OCI-LY3 (cell line): ENCODE results near the gene REXO4.

Source experiments
- EZH2phosphoT487 ChIP-seq: fragments of 200-600 bp; shearing (Covaris generic); IDR thresholded peaks from 2 replicates; pipeline ENCODE4 v1.6.1; 2018; ENCODE audit warnings: antibody characterized with exemption, mixed run types, low read depth
- TF ChIP-seq, protein P1 (sequence below): fragments of 200-600, 300-600 bp; sonication (generic); IDR thresholded peaks from 2 replicates; pipeline ENCODE4 v1.5.1; 2014; ENCODE audit warnings: antibody characterized with exemption, low read length, low read depth

DNA sequence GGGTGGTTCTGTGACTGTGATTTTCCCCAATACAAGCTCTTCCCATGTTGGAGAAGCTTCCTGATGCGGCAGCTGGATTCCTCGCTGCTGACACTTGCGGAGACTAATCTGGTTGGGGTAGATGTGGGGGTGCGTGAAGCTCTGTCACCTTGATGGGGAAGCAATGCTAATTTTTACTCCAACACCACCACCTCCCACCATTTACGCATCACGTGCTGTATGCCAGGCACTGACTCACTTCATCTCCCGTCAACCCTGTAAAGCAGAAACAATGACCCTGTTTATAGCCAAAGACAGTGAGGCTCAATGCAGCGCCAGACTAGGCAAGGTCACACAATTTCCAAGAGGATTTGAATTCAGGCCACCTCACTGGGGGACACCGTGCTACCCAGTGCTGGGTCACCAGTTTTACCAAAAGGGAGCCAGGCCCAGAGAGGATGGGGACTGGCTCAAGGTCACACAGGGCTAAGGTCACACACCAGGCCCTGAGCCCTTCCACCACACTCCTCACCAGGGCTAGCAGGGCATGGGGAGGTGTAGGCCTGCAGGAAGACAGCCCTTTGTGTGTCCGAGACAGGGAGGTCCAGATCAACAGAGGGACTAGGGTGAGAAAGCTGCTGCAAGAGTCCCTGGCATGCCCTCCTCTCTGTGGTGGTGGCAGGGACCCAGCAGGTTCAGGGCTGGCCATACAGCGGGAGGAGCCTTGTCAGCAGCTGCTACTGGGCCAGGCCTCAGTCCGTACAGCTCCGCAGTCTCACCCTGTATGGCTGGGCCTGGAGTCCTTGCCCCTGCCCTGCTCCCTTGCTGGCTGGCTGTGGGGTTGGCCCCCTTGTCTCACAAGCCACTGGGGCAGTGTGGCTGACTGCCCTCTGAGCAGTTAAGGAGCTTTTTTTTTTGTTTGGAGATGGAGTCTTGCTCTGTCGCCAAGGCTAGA is 38.4 kb downstream of the REXO4 start:
- TF ChIP-seq, protein P1, sequence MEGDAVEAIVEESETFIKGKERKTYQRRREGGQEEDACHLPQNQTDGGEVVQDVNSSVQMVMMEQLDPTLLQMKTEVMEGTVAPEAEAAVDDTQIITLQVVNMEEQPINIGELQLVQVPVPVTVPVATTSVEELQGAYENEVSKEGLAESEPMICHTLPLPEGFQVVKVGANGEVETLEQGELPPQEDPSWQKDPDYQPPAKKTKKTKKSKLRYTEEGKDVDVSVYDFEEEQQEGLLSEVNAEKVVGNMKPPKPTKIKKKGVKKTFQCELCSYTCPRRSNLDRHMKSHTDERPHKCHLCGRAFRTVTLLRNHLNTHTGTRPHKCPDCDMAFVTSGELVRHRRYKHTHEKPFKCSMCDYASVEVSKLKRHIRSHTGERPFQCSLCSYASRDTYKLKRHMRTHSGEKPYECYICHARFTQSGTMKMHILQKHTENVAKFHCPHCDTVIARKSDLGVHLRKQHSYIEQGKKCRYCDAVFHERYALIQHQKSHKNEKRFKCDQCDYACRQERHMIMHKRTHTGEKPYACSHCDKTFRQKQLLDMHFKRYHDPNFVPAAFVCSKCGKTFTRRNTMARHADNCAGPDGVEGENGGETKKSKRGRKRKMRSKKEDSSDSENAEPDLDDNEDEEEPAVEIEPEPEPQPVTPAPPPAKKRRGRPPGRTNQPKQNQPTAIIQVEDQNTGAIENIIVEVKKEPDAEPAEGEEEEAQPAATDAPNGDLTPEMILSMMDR: no peak
- TF ChIP-seq EZH2phosphoT487: no peak
